Panc1 (cell line): ENCODE data around the gene MEX3C. TPM values are rescaled to one million over a fixed set of nuclear protein-coding genes. Genes with fewer than 3 reads are reported as not detected.

Source experiments
- ATAC-seq: fragments of 200-7000 bp; cut with Tn5 transposase; 2 replicates; pipeline ENCODE4 v1.9.1; 2020; ENCODE audit warnings: mild to moderate bottlenecking, moderate library complexity
- BruUV-seq: library from RNA; stranded (reverse); fragments of 400-500 nt; replicated peaks from 2 replicates; lab custom pipeline; 2021; lab: Mats Ljungman, UMichigan
- CTCF ChIA-PET: fragments of 300-600 bp; sonication (Branson Sonifier 250); formaldehyde crosslinking; loops from one replicate; lab custom pipeline; 2022; ENCODE audit warnings: antibody characterized with exemption; lab: Charles Lee
- POLR2A ChIA-PET: fragments of 300-600 bp; sonication (Branson Sonifier 250); formaldehyde crosslinking; loops from one replicate; lab custom pipeline; 2022; ENCODE audit warnings: antibody characterized with exemption; lab: Charles Lee
- DNase-seq: peaks from one replicate; pipeline ENCODE4 v3.0.0-alpha.2; 2010; ENCODE audit warnings: low read depth, low spot score
- H3K27ac ChIP-seq: 2 replicates; pipeline ENCODE4 v1.5.1; 2011; ENCODE audit warnings: mild to moderate bottlenecking, low read length, inconsistent platforms
- H3K27me3 ChIP-seq: fragments of 200-500 bp; sonication (Bioruptor generic); 2 replicates; pipeline ENCODE4 v1.6.0; 2014; ENCODE audit warnings: low read length, inconsistent platforms; ENCODE audit not compliant: control insufficient read depth, insufficient read depth
- H3K36me3 ChIP-seq: fragments of 200-500 bp; sonication (Bioruptor generic); 2 replicates; pipeline ENCODE4 v1.5.1; 2014; ENCODE audit warnings: inconsistent platforms, mild to moderate bottlenecking, low read length, moderate library complexity; ENCODE audit not compliant: control insufficient read depth, insufficient read depth
- H3K4me1 ChIP-seq: 2 replicates; pipeline ENCODE4 v1.5.1; 2011; ENCODE audit warnings: inconsistent platforms, mild to moderate bottlenecking, low read length, moderate library complexity; ENCODE audit not compliant: control insufficient read depth, insufficient read depth
- H3K4me3 ChIP-seq, 2 experiments: 2 replicates each; pipeline ENCODE4 v1.5.1; 2011 to 2012; ENCODE audit warnings: low read depth in 2 of 2, low read length in 2 of 2, mild to moderate bottlenecking in 2 of 2, inconsistent platforms in 1 of 2, moderate library complexity in 1 of 2
- H3K9me3 ChIP-seq: fragments of 200-500 bp; sonication (Bioruptor generic); 2 replicates; pipeline ENCODE4 v1.5.1; 2014; ENCODE audit warnings: low read depth, mild to moderate bottlenecking, inconsistent platforms, low read length, moderate library complexity; ENCODE audit not compliant: control insufficient read depth, insufficient read depth
- CTCF ChIP-seq: fragments of 450-650 bp; IDR thresholded peaks from 2 replicates; pipeline ENCODE4 v1.5.1; 2017; ENCODE audit warnings: mild to moderate bottlenecking
- POLR2AphosphoS5 ChIP-seq: IDR thresholded peaks from 2 replicates; pipeline ENCODE4 v1.6.1; 2012; ENCODE audit warnings: mild to moderate bottlenecking, low read depth, low read length, moderate library complexity
- REST ChIP-seq, 2 experiments: IDR thresholded peaks; 2 replicates each; pipeline ENCODE4 v1.6.1; 2011 to 2012; ENCODE audit warnings: low read depth in 2 of 2, control low read depth in 1 of 2, low read length in 1 of 2, mild to moderate bottlenecking in 1 of 2, moderate library complexity in 1 of 2; ENCODE audit not compliant: insufficient read depth in 1 of 2
- SIN3A ChIP-seq: IDR thresholded peaks from 2 replicates; pipeline ENCODE4 v1.6.1; 2012; ENCODE audit warnings: low read depth, mild to moderate bottlenecking, low read length, moderate library complexity, borderline replicate concordance; ENCODE audit not compliant: insufficient read depth
- TCF7L2 ChIP-seq: IDR thresholded peaks from 2 replicates; pipeline ENCODE4 v1.6.1; 2011; ENCODE audit warnings: mild to moderate bottlenecking, low read depth, low read length, inconsistent platforms
- in situ Hi-C: cut with HindIII; loops from 2 replicates; pipeline ENCODE4 v1.10.0; 2016; ENCODE audit warnings: low sequenced_read_pairs, low pct_unique_long_range_greater_than_20kb
- intact Hi-C: fragments of 100-400 bp; cut with micrococcal nuclease; formaldehyde crosslinking; loops from one replicate; pipeline ENCODE4 v1.10.0; 2022; ENCODE audit not compliant: unreplicated experiment
- total RNA-seq: library from RNA; stranded (reverse); gene quantifications from one replicate; pipeline ENCODE4 v1.2.1, GENCODE V29; 2021; ENCODE audit not compliant: unreplicated experiment

MEX3C gene
- total RNA-seq, 1 experiment from 2014 or later, result 29.0 TPM

- H3K27me3 ChIP-seq, result no peaks in the 10 kb centered on the region
- ChIA-PET POLR2A (no interaction called here), CTCF (no interaction called here)
- no TSS peak for BruUV-seq
- DNase-seq (no peak), ATAC-seq (no peak)
- no peak overlapping the region for H3K4me3 ChIP-seq
- no peaks in the 10 kb centered on the region for H3K36me3 ChIP-seq
- intact Hi-C loops, result no loop called here
- TF ChIP-seq TCF7L2, result no peak
- no peak for TF ChIP-seq REST (IDR thresholded peaks at IDR 0.05; ENCODE audit: insufficient read depth in 1 of 2, low read depth in 2 of 2, low read length in 1 of 2)
- TF ChIP-seq SIN3A, result no peak
- TF ChIP-seq POLR2AphosphoS5, result no peak
- no peaks in the 10 kb centered on the region for H3K9me3 ChIP-seq
- in situ Hi-C loops, result no loop called here
- H3K27ac ChIP-seq, result no peak overlapping the region
- H3K4me1 ChIP-seq, result no peaks in the 10 kb centered on the region
Measured at GRCh38 chr18:51169731-51170130, 27.8 kb downstream of the MEX3C start.

- POLR2A ChIA-PET, result no interaction called here
- no peak overlapping the region for H3K27ac ChIP-seq
- TF ChIP-seq TCF7L2, result no peak
- no peak for TF ChIP-seq POLR2AphosphoS5
- no peak for TF ChIP-seq REST (IDR thresholded peaks at IDR 0.05; ENCODE audit: insufficient read depth in 1 of 2, low read depth in 2 of 2, low read length in 1 of 2)
- no peak for TF ChIP-seq CTCF
- TF ChIP-seq SIN3A, result no peak
- no peaks in the 10 kb centered on the region for H3K27me3 ChIP-seq
- BruUV-seq, result no TSS peak
- intact Hi-C loops, result no loop called here
- H3K9me3 ChIP-seq, result no peaks in the 10 kb centered on the region
- in situ Hi-C loops, result no loop called here
- H3K4me1 ChIP-seq, result no peaks in the 10 kb centered on the region
- no peak for DNase-seq
- no peak for ATAC-seq
- H3K4me3 ChIP-seq, result no peak overlapping the region
- CTCF ChIA-PET, result no interaction called here
- no peaks in the 10 kb centered on the region for H3K36me3 ChIP-seq
Measured at GRCh38 chr18:51168960-51169662, 28.4 kb downstream of the MEX3C start.
